Measurements from ENCODE around the gene TANGO2. TPM values are rescaled to one million over a fixed set of nuclear protein-coding genes. Genes with fewer than 3 reads are reported as not detected.
A peak's percentile ranks its signal among the peaks of the same experiment; 100 is the strongest.

Gene TANGO2
- total and polyA plus RNA-seq, 2 donors: 13.6 to 25.5 TPM

- no peak for DNase-seq (ENCODE audit: extremely low spot score)
- no peak overlapping the region for H3K27ac ChIP-seq (ENCODE audit: low read depth)
- no peaks in the 10 kb centered on the region for H3K36me3 ChIP-seq (ENCODE audit: insufficient read depth)
- WGBS: 84% methylated on average over 11 of the region's 11 CpGs
- no peak overlapping the region for H3K4me3 ChIP-seq (ENCODE audit: low read depth, low read length)
- H3K4me1 ChIP-seq (ENCODE audit: insufficient read depth): no peaks in the 10 kb centered on the region
These were observed 12.5 kb upstream of the TANGO2 start for GRCh38 chr22:20008221-20008995.

GRCh38 chr22:20009018-20009491 lies 11.9 kb upstream of the TANGO2 start:
- DNase-seq (ENCODE audit: extremely low spot score): no peak
- Histone ChIP-seq H3K36me3 (ENCODE audit: insufficient read depth) (no peaks in the 10 kb centered on the region), H3K27ac (ENCODE audit: low read depth) (no peak overlapping the region), H3K4me3 (ENCODE audit: low read depth, low read length) (no peak overlapping the region), H3K4me1 (ENCODE audit: insufficient read depth) (no peaks in the 10 kb centered on the region)
- 92% methylated on average over 9 of the region's 9 CpGs for WGBS

GRCh38 chr22:20009582-20010306 lies 11.2 kb upstream of the TANGO2 start:
- Histone ChIP-seq H3K36me3 (ENCODE audit: insufficient read depth) (no peaks in the 10 kb centered on the region), H3K4me3 (ENCODE audit: low read depth, low read length) (no peak overlapping the region), H3K27ac (ENCODE audit: low read depth) (no peak overlapping the region), H3K4me1 (ENCODE audit: insufficient read depth) (no peaks in the 10 kb centered on the region)
- WGBS: 94% methylated on average over 8 of the region's 8 CpGs
- no peak for DNase-seq (ENCODE audit: extremely low spot score)

GRCh38 chr22:20010307-20011122 lies 10.4 kb upstream of the TANGO2 start:
- no peaks in the 10 kb centered on the region for H3K36me3 ChIP-seq (ENCODE audit: insufficient read depth)
- DNase-seq (ENCODE audit: extremely low spot score): no peak
- H3K27ac ChIP-seq (ENCODE audit: low read depth): no peak overlapping the region
- H3K4me3 ChIP-seq (ENCODE audit: low read depth, low read length): no peak overlapping the region
- 86% methylated on average over 14 of the region's 14 CpGs for WGBS
- H3K4me1 ChIP-seq (ENCODE audit: insufficient read depth): no peaks in the 10 kb centered on the region

GRCh38 chr22:20011123-20011992 lies 9.6 kb upstream of the TANGO2 start:
- DNase-seq (ENCODE audit: extremely low spot score): no peak
- Histone ChIP-seq H3K4me3 (ENCODE audit: low read depth, low read length) (no peak overlapping the region), H3K36me3 (ENCODE audit: insufficient read depth) (no peaks in the 10 kb centered on the region), H3K4me1 (ENCODE audit: insufficient read depth) (no peaks in the 10 kb centered on the region), H3K27ac (ENCODE audit: low read depth) (no peak overlapping the region)
- WGBS: 78% methylated on average over 20 of the region's 20 CpGs

- H3K36me3 ChIP-seq (ENCODE audit: insufficient read depth): no peaks in the 10 kb centered on the region
- H3K27ac ChIP-seq (ENCODE audit: low read depth): no peak overlapping the region
- DNase-seq (ENCODE audit: extremely low spot score): no peak
- 95% methylated on average over 7 of the region's 7 CpGs for WGBS
- no peaks in the 10 kb centered on the region for H3K4me1 ChIP-seq (ENCODE audit: insufficient read depth)
- H3K4me3 ChIP-seq (ENCODE audit: low read depth, low read length): no peak overlapping the region
These were observed 8.7 kb upstream of the TANGO2 start for GRCh38 chr22:20011993-20012740.

- no peaks in the 10 kb centered on the region for H3K36me3 ChIP-seq (ENCODE audit: insufficient read depth)
- H3K4me3 ChIP-seq (ENCODE audit: low read depth, low read length): no peak overlapping the region
- WGBS: 93% methylated on average over 10 of the region's 10 CpGs
- no peaks in the 10 kb centered on the region for H3K4me1 ChIP-seq (ENCODE audit: insufficient read depth)
- DNase-seq (ENCODE audit: extremely low spot score): no peak
- H3K27ac ChIP-seq (ENCODE audit: low read depth): no peak overlapping the region
These were observed 8.1 kb upstream of the TANGO2 start for GRCh38 chr22:20012741-20013331.

- whole genome bisulfite sequencing: 8% methylated on average over 11 of the region's 11 CpGs
- Histone ChIP-seq H3K27ac (ENCODE audit: low read depth) (no peak overlapping the region), H3K36me3 (ENCODE audit: insufficient read depth) (no peaks in the 10 kb centered on the region), H3K4me3 (ENCODE audit: low read depth, low read length) (no peak overlapping the region), H3K4me1 (ENCODE audit: insufficient read depth) (no peaks in the 10 kb centered on the region)
- no peak for DNase-seq (ENCODE audit: extremely low spot score)
These were observed 7.5 kb upstream of the TANGO2 start for GRCh38 chr22:20013382-20013871.

GRCh38 chr22:20014526-20015186 lies 6.3 kb upstream of the TANGO2 start:
- H3K4me1 ChIP-seq (ENCODE audit: insufficient read depth): no peaks in the 10 kb centered on the region
- 79% methylated on average over 5 of the region's 5 CpGs for WGBS
- no peak for DNase-seq (ENCODE audit: extremely low spot score)
- no peaks in the 10 kb centered on the region for H3K36me3 ChIP-seq (ENCODE audit: insufficient read depth)
- H3K4me3 ChIP-seq (ENCODE audit: low read depth, low read length): no peak overlapping the region
- H3K27ac ChIP-seq (ENCODE audit: low read depth): no peak overlapping the region

GRCh38 chr22:20015187-20015625 lies 5.7 kb upstream of the TANGO2 start:
- H3K36me3 ChIP-seq (ENCODE audit: insufficient read depth): no peaks in the 10 kb centered on the region
- H3K4me3 ChIP-seq (ENCODE audit: low read depth, low read length): no peak overlapping the region
- 94% methylated on average over 10 of the region's 10 CpGs for WGBS
- H3K4me1 ChIP-seq (ENCODE audit: insufficient read depth): no peaks in the 10 kb centered on the region
- H3K27ac ChIP-seq (ENCODE audit: low read depth): no peak overlapping the region
- no peak for DNase-seq (ENCODE audit: extremely low spot score)

- H3K27ac ChIP-seq (ENCODE audit: low read depth): no peak overlapping the region
These were observed 4.8 kb upstream of the TANGO2 start for GRCh38 chr22:20015971-20016733.

More at GRCh38 chr22:20015971-20016733, 4.8 kb upstream of the TANGO2 start:
- Histone ChIP-seq H3K36me3 (ENCODE audit: insufficient read depth) (no peaks in the 10 kb centered on the region), H3K4me1 (ENCODE audit: insufficient read depth) (no peaks in the 10 kb centered on the region), H3K4me3 (ENCODE audit: low read depth, low read length) (peak overlapping the region; percentile 67)
- WGBS: 2% methylated on average over 101 of the region's 101 CpGs
- no peak for DNase-seq (ENCODE audit: extremely low spot score)
